Neuronal stem cell (in vitro differentiated cells): ENCODE measurements around the gene DGCR6L.
A peak's percentile ranks its signal among the peaks of the same experiment; 100 is the strongest.
"Not testable (repeated sequence)": the region's sequence is repeated elsewhere in the genome, so short reads cannot be mapped to it uniquely, and the experiment has no call there.

ENCODE experiments used
- DNase-seq: peaks from one replicate; pipeline ENCODE4 v3.0.0-alpha.2; 2013; ENCODE audit warnings: low spot score
- H2AFZ ChIP-seq: one replicate; pipeline ENCODE4 v1.6.1; 2013; ENCODE audit warnings: mild to moderate bottlenecking, low read length, inconsistent platforms
- H2AK5ac ChIP-seq: 2 replicates; pipeline ENCODE4 v1.6.1; 2013; ENCODE audit warnings: low read depth, mild to moderate bottlenecking, inconsistent platforms, low read length, moderate library complexity, mixed read lengths
- H2BK120ac ChIP-seq: 2 replicates; pipeline ENCODE4 v1.6.1; 2013; ENCODE audit warnings: low read depth, mild to moderate bottlenecking, inconsistent platforms, low read length, moderate library complexity, mixed read lengths
- H2BK12ac ChIP-seq: one replicate; pipeline ENCODE4 v1.6.1; 2013; ENCODE audit warnings: low read length, inconsistent platforms
- H2BK15ac ChIP-seq: 2 replicates; pipeline ENCODE4 v1.6.1; 2013; ENCODE audit warnings: mild to moderate bottlenecking, low read length, inconsistent platforms, mixed read lengths
- H2BK5ac ChIP-seq: one replicate; pipeline ENCODE4 v1.6.1; 2013; ENCODE audit warnings: inconsistent platforms, mild to moderate bottlenecking, low read length, moderate library complexity
- H3K14ac ChIP-seq: one replicate; pipeline ENCODE4 v1.6.1; 2013; ENCODE audit warnings: low read length, inconsistent platforms
- H3K18ac ChIP-seq: 2 replicates; pipeline ENCODE4 v1.6.1; 2013; ENCODE audit warnings: low read length, inconsistent platforms
- H3K23ac ChIP-seq: 2 replicates; pipeline ENCODE4 v1.6.1; 2013; ENCODE audit warnings: low read depth, mild to moderate bottlenecking, mixed read lengths, low read length, inconsistent platforms; ENCODE audit not compliant: poor library complexity
- H3K27ac ChIP-seq: replicated peaks from 3 replicates; pipeline ENCODE4 v1.5.1; 2013; ENCODE audit warnings: low read length, inconsistent platforms
- H3K27me3 ChIP-seq, 3 experiments: 2 replicates each; pipeline ENCODE4 v1.6.1; 2013; ENCODE audit warnings: low read length in 3 of 3, mild to moderate bottlenecking in 2 of 3, inconsistent platforms in 1 of 3, low read depth in 1 of 3, mixed read lengths in 1 of 3, moderate library complexity in 1 of 3; ENCODE audit not compliant: control insufficient read depth in 3 of 3, insufficient read depth in 3 of 3
- H3K36me3 ChIP-seq, 2 donors: replicated peaks in 1 of 2; 2 replicates each; pipeline ENCODE4 v1.6.1; 2013; ENCODE audit warnings: low read length in 2 of 2; ENCODE audit not compliant: control insufficient read depth in 2 of 2, insufficient read depth in 2 of 2
- H3K4ac ChIP-seq: 2 replicates; pipeline ENCODE4 v1.6.1; 2013; ENCODE audit warnings: inconsistent platforms, mild to moderate bottlenecking, low read length, moderate library complexity
- H3K4me1 ChIP-seq, 2 donors: 1 replicate in 1 of 2; 2 replicates in 1 of 2; pipeline ENCODE4 v1.6.1; 2013; ENCODE audit warnings: low read length in 2 of 2, low read depth in 1 of 2; ENCODE audit not compliant: control insufficient read depth in 2 of 2, insufficient read depth in 1 of 2
- H3K4me2 ChIP-seq: one replicate; pipeline ENCODE4 v1.6.1; 2013; ENCODE audit warnings: mild to moderate bottlenecking, low read length, inconsistent platforms; ENCODE audit not compliant: insufficient read depth, poor library complexity, severe bottlenecking
- H3K4me3 ChIP-seq, 2 donors: 2 replicates each; pipeline ENCODE4 v1.5.1; 2013; ENCODE audit warnings: low read length in 2 of 2, mild to moderate bottlenecking in 2 of 2, inconsistent platforms in 1 of 2, moderate library complexity in 1 of 2
- H3K79me1 ChIP-seq: one replicate; pipeline ENCODE4 v1.6.1; 2013; ENCODE audit warnings: low read depth, mild to moderate bottlenecking, inconsistent platforms, low read length, moderate library complexity
- H3K9ac ChIP-seq: one replicate; pipeline ENCODE4 v1.6.1; 2013; ENCODE audit warnings: mild to moderate bottlenecking, low read depth, low read length, inconsistent platforms; ENCODE audit not compliant: poor library complexity
- H3K9me3 ChIP-seq, 2 donors: replicated peaks in 1 of 2; 2 replicates each; pipeline versions ENCODE3 to v1.6.1; 2013; ENCODE audit warnings: low read length in 2 of 2, mild to moderate bottlenecking in 2 of 2, inconsistent platforms in 1 of 2, low read depth in 1 of 2, mixed read lengths in 1 of 2, moderate library complexity in 1 of 2; ENCODE audit not compliant: control insufficient read depth in 2 of 2, insufficient read depth in 1 of 2
- H4K8ac ChIP-seq: one replicate; pipeline ENCODE4 v1.6.1; 2013; ENCODE audit warnings: low read depth, mild to moderate bottlenecking, inconsistent platforms, low read length, moderate library complexity
- H4K91ac ChIP-seq: one replicate; pipeline ENCODE4 v1.6.1; 2013; ENCODE audit warnings: low read length, low read depth, mild to moderate bottlenecking, inconsistent platforms; ENCODE audit not compliant: poor library complexity
- WGBS, 2 donors: extraction: QIAGEN DNeasy Blood & Tissue Kit; methylation state at CpG; one replicate each; pipeline ENCODE4 v1.1.7; 2013; ENCODE audit warnings: missing lambda C conversion rate in 2 of 2, mixed read lengths in 1 of 2; ENCODE audit not compliant: insufficient read length in 2 of 2, insufficient replicate concordance in 1 of 2; ENCODE audit errors: extremely low coverage in 2 of 2; 5-methylcytosine and 5-hydroxymethylcytosine counted together

Gene DGCR6L

GRCh38 chr22:20291249-20291586, 28.6 kb downstream of the DGCR6L start:
- no peaks in the 10 kb centered on the region for H3K36me3 ChIP-seq
- H3K4ac ChIP-seq: no peak overlapping the region
- peak overlapping the region; percentile 86 for H3K23ac ChIP-seq
- H4K8ac ChIP-seq: no peak overlapping the region
- H3K9ac ChIP-seq: no peak overlapping the region
- no peak overlapping the region for H2AFZ ChIP-seq
- no peak overlapping the region for H3K14ac ChIP-seq
- peaks cover 0 to 2% of the 10 kb centered on the region in 2 donors for H3K4me1 ChIP-seq
- no peak overlapping the region for H2BK15ac ChIP-seq
- H3K9me3 ChIP-seq: no peaks in the 10 kb centered on the region
- H3K4me3 ChIP-seq: no peak overlapping the region
- H3K27me3 ChIP-seq: peaks cover 0 to 46% (median 2%) of the 10 kb centered on the region in 3 experiments
- WGBS, 2 donors: no CpG with 5 or more reads among the region's 5 CpGs
- no peak overlapping the region for H2BK12ac ChIP-seq
- H3K27ac ChIP-seq: no peak overlapping the region
- H3K18ac ChIP-seq: peak overlapping the region; percentile 52
- no peak overlapping the region for H2BK5ac ChIP-seq
- H2AK5ac ChIP-seq: no peak overlapping the region
- DNase-seq: no peak
- no peak overlapping the region for H4K91ac ChIP-seq
- no peak overlapping the region for H2BK120ac ChIP-seq
- H3K79me1 ChIP-seq: no peaks in the 10 kb centered on the region
- H3K4me2 ChIP-seq: no peak overlapping the region

DNA sequence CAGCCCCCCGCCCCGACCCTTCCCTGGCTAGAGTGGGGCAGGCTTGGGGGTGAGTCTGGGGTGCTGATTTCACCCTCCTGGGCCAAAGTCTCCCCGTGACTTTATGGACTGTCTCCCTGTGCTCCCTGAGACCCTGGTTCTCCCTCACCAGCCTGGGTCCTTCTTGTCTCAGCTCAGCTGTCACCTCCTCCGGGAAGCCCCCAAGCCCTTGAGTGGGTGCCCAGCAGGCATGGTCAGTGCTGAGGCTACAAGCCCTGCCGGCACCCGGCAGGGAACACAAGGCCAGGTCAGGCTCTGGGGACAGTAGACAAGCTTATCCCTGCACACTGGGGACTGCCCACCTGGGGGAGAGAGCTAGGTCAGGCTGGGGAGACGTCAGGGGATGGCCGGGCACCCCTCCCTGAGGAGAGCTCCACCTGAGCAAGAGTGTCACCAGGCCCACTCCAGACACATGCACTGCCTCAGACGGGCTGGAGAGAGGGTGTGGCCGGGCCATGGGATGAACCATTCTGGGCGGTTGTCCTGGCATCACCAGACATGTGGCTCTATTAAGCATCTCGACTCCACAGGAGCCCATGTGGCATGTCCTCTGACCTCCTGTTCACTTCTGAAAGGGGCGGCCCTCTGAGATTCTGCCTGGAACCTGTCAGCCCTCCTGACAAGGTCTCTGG, 29.1 kb downstream of the DGCR6L start:
- Histone ChIP-seq H3K4ac (no peak overlapping the region), H3K4me2 (no peak overlapping the region), H4K91ac (no peak overlapping the region), H4K8ac (no peak overlapping the region), H3K4me1 (peaks cover 0 to 2% of the 10 kb centered on the region in 2 donors), H3K27ac (no peak overlapping the region), H3K79me1 (no peaks in the 10 kb centered on the region), H2BK120ac (no peak overlapping the region), H3K36me3 (no peaks in the 10 kb centered on the region), H3K23ac (peak overlapping the region; percentile 73), H3K9ac (no peak overlapping the region), H3K14ac (peak overlapping the region; percentile 63), H2BK12ac (no peak overlapping the region), H2BK15ac (no peak overlapping the region), H3K27me3 (peaks cover 0 to 43% (median 2%) of the 10 kb centered on the region in 3 experiments), H3K18ac (peak overlapping the region; percentile 52), H2AFZ (no peak overlapping the region), H3K9me3 (no peaks in the 10 kb centered on the region), H3K4me3 (no peak overlapping the region), H2BK5ac (no peak overlapping the region), H2AK5ac (peak overlapping the region; percentile 36)
- no peak for DNase-seq
- no CpG with 5 or more reads among the region's 13 CpGs for WGBS, 2 donors

DNA sequence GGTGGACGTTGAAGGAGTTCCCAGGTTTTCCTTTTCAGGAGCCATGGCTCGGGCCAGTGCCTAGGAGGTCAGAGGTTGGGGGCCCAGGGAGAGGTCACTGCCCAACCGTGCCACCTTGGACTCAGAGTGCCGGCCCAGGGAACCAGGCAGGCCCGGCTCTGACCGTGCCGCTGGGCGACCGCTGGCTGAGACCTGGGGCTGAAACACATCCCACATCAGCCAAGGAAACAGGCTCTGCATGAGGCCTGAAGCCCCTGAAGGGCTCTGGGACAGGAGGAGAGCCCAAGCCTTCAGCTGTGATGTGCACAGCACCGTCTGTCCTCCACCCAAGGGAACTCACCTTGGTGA, 29.8 kb downstream of the DGCR6L start:
- H2BK15ac ChIP-seq: peak overlapping the region; percentile 58
- no peak overlapping the region for H2AFZ ChIP-seq
- no peak overlapping the region for H4K8ac ChIP-seq
- no peak overlapping the region for H2BK120ac ChIP-seq
- H3K27me3 ChIP-seq: peaks cover 0 to 39% (median 2%) of the 10 kb centered on the region in 3 experiments
- H3K9ac ChIP-seq: no peak overlapping the region
- WGBS, 2 donors: no CpG with 5 or more reads among the region's 10 CpGs
- peaks cover 0 to 2% of the 10 kb centered on the region in 2 donors for H3K4me1 ChIP-seq
- H2BK12ac ChIP-seq: no peak overlapping the region
- no peak overlapping the region for H4K91ac ChIP-seq
- H3K9me3 ChIP-seq: no peaks in the 10 kb centered on the region
- H2AK5ac ChIP-seq: peak overlapping the region; percentile 79
- peak overlapping the region; percentile 56 for H3K14ac ChIP-seq
- no peaks in the 10 kb centered on the region for H3K79me1 ChIP-seq
- H3K23ac ChIP-seq: peak overlapping the region; percentile 73
- H2BK5ac ChIP-seq: no peak overlapping the region
- no peak overlapping the region for H3K4me2 ChIP-seq
- no peak overlapping the region for H3K4me3 ChIP-seq
- no peak overlapping the region for H3K4ac ChIP-seq
- H3K18ac ChIP-seq: peak overlapping the region; percentile 83
- no peaks in the 10 kb centered on the region for H3K36me3 ChIP-seq
- no peak overlapping the region for H3K27ac ChIP-seq
- no peak for DNase-seq

- no CpG with 5 or more reads among the region's 23 CpGs for WGBS, 2 donors
- H3K4me3 ChIP-seq, H3K79me1 ChIP-seq: not testable (repeated sequence)
Measured at GRCh38 chr22:20289182-20290044, 30.4 kb downstream of the DGCR6L start.

More at GRCh38 chr22:20289182-20290044, 30.4 kb downstream of the DGCR6L start:
- not testable (repeated sequence) for H3K36me3 ChIP-seq, H3K4me2 ChIP-seq, H3K14ac ChIP-seq, H3K9me3 ChIP-seq, H3K27ac ChIP-seq, H2BK5ac ChIP-seq, H3K4ac ChIP-seq, H3K4me1 ChIP-seq, H2AFZ ChIP-seq, H2BK120ac ChIP-seq, H2BK12ac ChIP-seq, H4K91ac ChIP-seq, H4K8ac ChIP-seq, DNase-seq, H3K9ac ChIP-seq, H3K18ac ChIP-seq
- Histone ChIP-seq H3K27me3 (peaks cover 0 to 45% (median 2%) of the 10 kb centered on the region in 3 experiments), H2AK5ac (peak overlapping the region; percentile 79), H3K23ac (peak overlapping the region; percentile 73), H2BK15ac (peak overlapping the region; percentile 58)
